Kidney tubule cell (primary cell): ENCODE results near the gene KHDRBS1.
A peak's percentile ranks its signal among the peaks of the same experiment; 100 is the strongest.
"Not testable (repeated sequence)": the region's sequence is repeated elsewhere in the genome, so short reads cannot be mapped to it uniquely, and the experiment has no call there.

Experiments used
- DNase-seq: peaks from one replicate; pipeline ENCODE4 v3.0.0-alpha.2; 2018; ENCODE audit warnings: low spot score

KHDRBS1 gene

GRCh38 chr1:32065613-32066488 is 52.2 kb downstream of the KHDRBS1 start:
- not testable (repeated sequence) for DNase-seq

GRCh38 chr1:32066489-32066873 is 52.8 kb downstream of the KHDRBS1 start:
- peak; percentile 88 for DNase-seq

GRCh38 chr1:32068957-32069588 is 55.4 kb downstream of the KHDRBS1 start:
- DNase-seq = peak; percentile 64

GRCh38 chr1:32071758-32072621 is 58.3 kb downstream of the KHDRBS1 start:
- peak; percentile 54 for DNase-seq

DNA sequence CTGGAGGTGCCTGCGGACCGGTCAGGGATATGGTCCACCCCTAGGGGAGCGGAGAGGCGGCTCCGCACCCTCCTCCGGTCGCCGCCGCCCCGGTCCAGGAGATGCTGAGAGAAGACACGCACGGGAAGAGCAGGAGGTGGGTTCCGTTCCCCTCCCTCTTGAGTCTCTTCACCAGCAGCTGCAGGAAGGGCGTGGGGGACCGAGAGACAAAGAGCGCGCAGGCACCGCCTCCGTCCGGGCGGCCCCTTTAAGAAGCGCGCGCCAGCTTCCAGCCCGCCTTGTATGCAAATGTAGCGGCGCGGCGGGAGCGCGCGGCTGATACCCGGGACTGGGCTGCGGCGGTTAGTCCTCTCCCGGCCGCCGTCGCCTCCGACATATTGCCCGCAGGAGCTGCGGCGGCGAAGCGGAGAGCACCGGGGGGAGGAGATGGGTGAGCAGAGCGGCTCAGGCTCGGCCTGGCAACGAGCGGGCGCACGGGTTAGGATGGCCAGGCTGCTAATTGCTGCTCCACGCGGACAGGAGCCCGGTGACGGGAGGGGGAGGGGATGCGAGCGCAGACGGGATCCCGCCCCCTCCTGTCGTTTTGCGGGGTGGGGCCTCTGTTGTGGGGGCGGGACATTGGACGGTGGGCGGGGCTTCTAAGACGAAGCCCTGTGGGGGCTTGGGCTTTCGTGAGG is 59.1 kb downstream of the KHDRBS1 start, which contains the start of gene TMEM39B:
Gene TMEM39B (plus strand): TSS at position 318 of the 677 bp plus-strand sequence. CDS start 109 bp downstream, at position 427.
- peak; percentile 96 for DNase-seq

- DNase-seq = no peak
Measured at GRCh38 chr1:32073299-32074229, 59.9 kb downstream of the KHDRBS1 start.

- no peak for DNase-seq
Measured at GRCh38 chr1:32074841-32075240, 61.2 kb downstream of the KHDRBS1 start.

GRCh38 chr1:32077451-32077850 is 63.8 kb downstream of the KHDRBS1 start:
- no peak for DNase-seq

DNA sequence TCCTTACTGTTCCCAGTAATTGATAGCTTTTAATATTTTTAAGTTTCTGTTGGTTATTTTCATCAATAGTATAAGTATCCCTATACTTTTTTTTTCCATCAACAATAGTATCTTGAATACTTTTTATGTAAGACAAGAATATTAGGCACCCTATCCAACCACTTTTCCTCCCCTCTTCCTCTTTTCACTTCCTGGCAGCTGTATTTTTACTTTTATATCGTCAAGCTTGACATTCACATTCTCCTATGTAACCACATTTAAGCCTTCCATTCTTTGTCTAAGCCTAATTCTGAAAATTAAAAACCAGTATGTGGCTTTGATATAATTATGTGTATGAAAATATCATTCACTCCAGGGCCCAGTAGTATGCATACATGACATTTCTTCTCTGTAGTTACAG is 68.4 kb downstream of the KHDRBS1 start:
- no peak for DNase-seq

DNA sequence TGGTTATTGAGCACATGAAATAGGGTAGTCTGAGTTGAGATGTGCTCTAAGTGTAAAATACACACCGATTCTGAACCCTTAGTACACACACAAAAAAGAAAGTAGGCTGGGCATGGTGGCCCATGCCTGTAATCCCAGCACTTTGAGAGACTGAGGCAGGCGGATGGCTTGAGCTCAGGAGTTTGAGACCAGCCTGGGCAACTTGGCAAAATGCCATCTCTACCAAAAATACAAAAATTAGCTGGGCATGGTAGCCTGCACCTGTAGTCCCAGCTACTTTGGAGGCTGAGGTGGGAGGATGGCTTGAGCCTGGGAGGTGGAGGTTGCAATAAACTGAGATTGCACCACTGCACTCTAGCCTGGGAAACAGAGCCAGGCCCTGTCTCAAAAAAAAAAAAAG is 72.7 kb downstream of the KHDRBS1 start:
- not testable (repeated sequence) for DNase-seq

DNA sequence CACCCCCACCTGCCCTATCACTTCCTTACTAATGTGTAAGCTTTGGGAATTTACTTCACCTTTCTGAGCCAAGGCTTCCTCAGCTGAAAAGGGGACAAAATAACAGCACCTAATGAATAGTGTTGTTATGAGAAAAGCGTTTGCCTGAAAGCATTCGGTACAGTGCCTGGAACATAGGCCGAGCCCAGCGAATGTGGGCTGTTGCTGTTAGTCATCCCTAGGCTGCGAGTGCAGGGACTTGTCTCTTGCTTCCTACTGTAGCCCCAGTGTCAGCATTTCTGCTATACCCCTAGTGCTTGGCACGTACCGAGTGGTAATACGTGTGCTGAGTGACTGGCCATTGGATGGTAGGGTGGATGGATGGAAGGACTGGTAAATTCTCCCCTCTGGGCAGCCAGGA is 77.5 kb downstream of the KHDRBS1 start:
- no peak for DNase-seq

GRCh38 chr1:32091591-32091990 is 77.9 kb downstream of the KHDRBS1 start:
- no peak for DNase-seq
